GM15510 (cell line): ENCODE measurements around the gene CCDC197.

Experiments used
- POLR2A ChIP-seq: IDR thresholded peaks from 3 replicates; pipeline ENCODE4 v1.6.1; 2011; ENCODE audit warnings: borderline replicate concordance; ENCODE audit not compliant: insufficient read length; ENCODE audit errors: extremely low read depth

The CCDC197 gene

GRCh38 chr14:94036313-94037167 is 39.4 kb downstream of the CCDC197 start:
- no peak for TF ChIP-seq POLR2A

GRCh38 chr14:94037954-94038353 is 40.9 kb downstream of the CCDC197 start:
- TF ChIP-seq POLR2A, result no peak

- no peak for TF ChIP-seq POLR2A
Observed at GRCh38 chr14:94038510-94038909, 41.4 kb downstream of the CCDC197 start.

GRCh38 chr14:94038921-94039629 is 42.0 kb downstream of the CCDC197 start:
- no peak for TF ChIP-seq POLR2A

GRCh38 chr14:94040247-94040646 is 43.1 kb downstream of the CCDC197 start:
- TF ChIP-seq POLR2A, result no peak

GRCh38 chr14:94040796-94041195 is 43.7 kb downstream of the CCDC197 start:
- TF ChIP-seq POLR2A, result no peak

GRCh38 chr14:94041551-94042346 is 44.6 kb downstream of the CCDC197 start:
- no peak for TF ChIP-seq POLR2A

- TF ChIP-seq POLR2A, result no peak
Observed at GRCh38 chr14:94042433-94043091, 45.5 kb downstream of the CCDC197 start.

GRCh38 chr14:94043111-94043755 is 46.1 kb downstream of the CCDC197 start:
- TF ChIP-seq POLR2A, result no peak

- no peak for TF ChIP-seq POLR2A
Observed at GRCh38 chr14:94043756-94044475, 46.8 kb downstream of the CCDC197 start.

- no peak for TF ChIP-seq POLR2A
Observed at GRCh38 chr14:94044476-94045091, 47.5 kb downstream of the CCDC197 start.

GRCh38 chr14:94045101-94045500 is 48.0 kb downstream of the CCDC197 start:
- TF ChIP-seq POLR2A, result no peak
